Stimulated activated CD4-positive, alpha-beta T cell treated with anti-CD3 and anti-CD28 coated beads, TNF-alpha, amount 100 ng/mL, for 24 hours (primary cell): ENCODE results near the gene CCDC85A.

Experiments
- DNase-seq, 3 experiments: peaks; one replicate each; pipeline ENCODE4 v3.0.0-alpha.2; 2020; ENCODE audit warnings: low read depth in 3 of 3

CCDC85A gene

GRCh38 chr2:56297671-56298070 is 113.9 kb downstream of the CCDC85A start:
- DNase-seq = no peak

- DNase-seq = no peak
These were observed 115.4 kb downstream of the CCDC85A start for GRCh38 chr2:56299171-56299691.

DNA sequence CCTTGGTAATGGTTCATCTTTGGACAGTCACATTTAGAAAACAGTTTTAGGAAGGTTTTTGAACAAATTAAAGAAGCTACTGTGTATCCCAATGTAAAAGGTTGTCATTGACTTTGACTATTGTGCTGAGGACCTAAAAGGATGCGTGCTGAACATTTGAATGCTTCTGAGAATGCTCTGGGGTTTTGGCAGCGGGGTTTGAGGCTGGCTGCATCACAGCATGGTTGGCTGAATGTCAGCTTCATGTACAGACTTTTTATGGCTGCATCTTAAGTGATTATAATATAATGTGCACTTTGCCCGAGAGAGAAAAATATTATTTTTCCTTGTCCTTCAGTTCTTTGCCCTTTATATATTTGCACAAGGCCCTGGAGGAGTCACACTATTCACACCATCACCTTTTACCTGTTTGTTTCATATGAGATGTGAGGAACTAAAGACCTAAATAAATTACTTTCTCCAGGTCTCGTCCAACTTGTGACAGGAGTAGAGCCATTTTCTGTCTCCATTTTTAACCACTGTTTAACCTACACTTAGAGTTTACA is 125.9 kb downstream of the CCDC85A start:
- no peak for DNase-seq

GRCh38 chr2:56313500-56313921 is 129.7 kb downstream of the CCDC85A start:
- DNase-seq = no peak

DNA sequence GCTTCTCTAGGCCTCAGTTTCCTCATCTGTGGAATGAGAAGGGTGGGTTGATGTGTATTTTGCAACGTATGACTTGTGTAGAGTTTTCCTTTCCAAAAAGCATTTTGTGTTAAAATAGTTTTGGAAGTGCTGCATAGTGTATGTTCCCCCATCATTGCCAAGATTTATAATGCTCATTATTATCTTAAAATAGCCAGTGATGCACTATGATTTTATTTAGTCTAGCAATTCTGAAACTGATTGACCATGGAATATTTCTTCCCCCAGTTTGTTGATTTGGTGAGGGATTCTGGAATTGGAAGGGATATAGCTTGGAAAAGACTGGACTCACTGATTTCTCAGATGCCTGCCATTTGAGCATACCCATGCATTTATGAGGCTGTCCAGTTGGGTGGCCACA is 130.6 kb downstream of the CCDC85A start:
- no peak for DNase-seq

DNA sequence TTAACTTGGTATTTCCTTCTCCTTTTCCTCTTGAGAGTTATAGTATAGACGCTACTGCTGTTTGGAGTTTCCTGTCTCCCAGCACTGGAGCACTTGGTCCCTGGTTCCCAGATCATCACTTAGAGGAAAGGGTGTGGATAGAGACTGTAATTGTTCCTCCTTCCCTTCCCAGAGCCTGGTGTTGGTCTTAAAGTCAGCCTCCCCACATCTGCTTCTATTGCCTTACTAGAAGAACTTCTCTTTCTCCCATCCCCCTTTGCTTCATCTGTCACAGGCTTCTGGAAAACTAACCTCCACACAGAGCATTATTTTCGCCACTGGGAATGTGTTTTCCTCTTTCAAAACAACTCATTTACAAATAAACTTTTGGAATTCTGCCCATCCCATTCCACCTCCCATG is 131.0 kb downstream of the CCDC85A start:
- DNase-seq = no peak

GRCh38 chr2:56315376-56315775 is 131.6 kb downstream of the CCDC85A start:
- no peak for DNase-seq

DNA sequence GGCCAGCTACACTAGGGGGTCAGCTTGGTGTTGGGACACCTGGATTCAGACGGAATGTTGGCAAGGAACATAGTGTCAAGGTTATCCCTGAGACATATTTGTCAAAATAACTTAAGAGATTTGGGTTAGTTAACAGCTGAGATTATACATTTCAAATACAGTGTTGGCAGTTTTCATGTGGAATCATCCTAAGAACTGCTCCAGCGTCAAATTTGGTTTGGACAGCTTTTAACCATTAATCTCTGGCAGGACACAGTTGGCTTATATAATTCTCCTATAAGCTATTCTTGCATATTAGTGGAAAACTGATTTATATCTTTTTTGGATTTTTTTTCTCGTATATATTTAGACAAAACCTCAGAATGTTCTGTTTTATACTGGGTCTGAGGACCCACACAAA is 132.2 kb downstream of the CCDC85A start:
- DNase-seq = no peak

GRCh38 chr2:56318147-56318546 is 134.4 kb downstream of the CCDC85A start:
- no peak for DNase-seq

- DNase-seq = no peak
These were observed 142.0 kb downstream of the CCDC85A start for GRCh38 chr2:56325661-56326345.

GRCh38 chr2:56326346-56326741 is 142.6 kb downstream of the CCDC85A start:
- no peak for DNase-seq

GRCh38 chr2:56331810-56332209 is 148.0 kb downstream of the CCDC85A start:
- no peak for DNase-seq

DNA sequence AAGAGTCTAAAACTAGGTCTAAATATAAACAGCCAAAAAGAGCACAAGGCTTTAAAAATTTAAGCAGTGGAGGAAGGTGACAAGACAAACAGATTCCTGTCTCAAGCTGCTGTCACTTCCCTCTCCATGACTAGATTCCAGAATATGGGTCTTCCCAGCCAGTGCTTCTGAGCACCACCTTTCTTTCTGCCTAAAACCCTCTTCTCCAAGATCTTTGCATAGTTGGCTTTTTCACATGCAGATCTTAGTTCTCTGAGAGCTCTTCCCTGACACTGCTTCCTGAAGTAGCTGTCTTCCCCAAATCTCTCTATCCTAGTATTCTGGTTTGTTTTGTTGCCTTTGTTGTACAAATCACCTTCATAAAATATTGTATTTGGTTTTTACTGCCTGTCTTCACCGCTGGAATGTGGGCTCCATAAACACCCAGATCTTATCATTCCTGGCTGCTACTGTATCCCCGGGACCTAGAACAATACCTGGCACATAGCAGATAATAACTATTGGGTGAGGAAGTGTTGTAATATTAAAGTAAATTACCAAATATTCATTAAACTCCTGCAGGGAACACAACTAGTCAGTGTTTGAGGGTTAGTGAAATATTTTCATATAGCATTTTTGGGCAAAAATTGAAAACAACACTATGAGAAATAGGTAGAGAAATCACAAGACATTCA is 150.2 kb downstream of the CCDC85A start:
- no peak for DNase-seq

- DNase-seq = no peak
These were observed 150.8 kb downstream of the CCDC85A start for GRCh38 chr2:56334622-56335021.

GRCh38 chr2:56335101-56335500 is 151.3 kb downstream of the CCDC85A start:
- no peak for DNase-seq

DNA sequence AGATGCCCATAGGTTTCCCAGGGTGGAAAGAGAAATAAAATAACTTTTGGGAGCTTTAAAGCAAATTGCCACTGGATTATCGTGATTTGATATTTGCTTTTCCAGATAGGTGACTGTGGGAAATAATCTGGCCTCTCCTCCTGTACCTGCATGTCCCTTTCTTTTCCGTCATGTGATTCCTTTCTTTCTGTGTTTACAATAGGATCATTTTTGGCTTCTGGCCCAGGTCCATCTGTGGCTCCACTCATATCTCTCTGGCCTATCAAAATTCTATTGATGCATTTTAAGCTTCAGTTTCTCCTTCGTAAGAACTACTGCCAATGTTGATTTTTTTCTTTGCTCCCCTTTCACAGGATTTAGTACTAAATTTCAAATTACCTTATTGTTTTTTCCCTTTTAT is 153.6 kb downstream of the CCDC85A start:
- DNase-seq = no peak

DNA sequence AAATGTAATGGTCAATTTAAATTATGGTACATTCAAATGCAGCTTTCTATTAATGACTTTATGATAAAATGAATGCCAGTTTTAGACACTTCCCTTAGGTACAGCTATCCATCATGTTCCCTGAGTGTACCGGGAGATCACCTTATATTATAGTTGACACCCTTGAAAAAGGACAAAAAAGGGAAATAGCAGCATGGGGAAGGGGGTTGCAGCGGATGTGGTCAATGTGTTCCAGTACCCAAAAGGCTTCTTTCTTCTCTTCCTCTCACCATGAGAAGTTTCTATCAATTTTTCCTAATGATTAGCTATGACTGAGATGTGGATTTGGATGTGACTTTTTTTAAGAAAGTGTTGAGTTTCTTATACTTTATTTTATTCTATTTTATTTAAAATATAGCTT is 154.4 kb downstream of the CCDC85A start:
- no peak for DNase-seq

- no peak for DNase-seq
These were observed 161.0 kb downstream of the CCDC85A start for GRCh38 chr2:56344771-56345170.

- no peak for DNase-seq
These were observed 164.1 kb downstream of the CCDC85A start for GRCh38 chr2:56347881-56348280.

- DNase-seq = no peak
These were observed 164.8 kb downstream of the CCDC85A start for GRCh38 chr2:56348392-56349210.

DNA sequence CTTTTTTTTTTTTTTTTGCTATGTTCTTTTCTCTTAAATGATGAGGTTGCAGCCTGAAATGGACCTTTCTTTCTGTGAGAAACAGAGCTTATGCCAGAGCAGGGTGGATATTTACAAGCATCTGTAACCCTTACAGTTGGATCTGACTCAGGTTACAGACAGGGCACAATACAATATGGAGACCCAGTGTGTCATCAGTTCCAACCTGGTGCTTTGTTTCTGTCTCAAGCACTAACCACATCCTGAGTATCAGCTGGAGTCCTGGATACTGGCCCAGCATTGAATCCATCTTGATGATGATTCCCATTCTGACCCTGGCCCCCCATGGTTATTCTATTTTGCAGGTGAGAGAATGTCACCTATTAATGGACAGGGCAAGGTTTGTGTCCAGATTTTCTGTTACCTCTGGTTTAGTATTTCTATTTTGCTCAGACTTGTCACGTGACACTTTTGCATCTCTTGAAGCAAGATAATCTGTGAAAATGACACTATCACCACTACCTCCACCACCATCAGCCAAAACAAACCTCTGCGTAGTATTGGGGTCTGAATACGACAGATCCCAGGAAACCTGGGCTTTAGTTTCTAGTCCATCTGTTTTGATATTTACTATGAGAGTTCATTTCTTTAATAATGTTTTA is 174.0 kb downstream of the CCDC85A start:
- DNase-seq = no peak

GRCh38 chr2:56361844-56362243 is 178.1 kb downstream of the CCDC85A start:
- no peak for DNase-seq
